Left ventricle myocardium inferior (tissue), 1 donor: ENCODE data around the gene C19orf25. TPM values are rescaled to one million over a fixed set of nuclear protein-coding genes. Genes with fewer than 3 reads are reported as not detected.

Experiments used
- DNase-seq: peaks from one replicate; pipeline ENCODE4 v3.0.0-alpha.2; 2020
- H3K27ac ChIP-seq: fragments of 200-600 bp; replicated peaks from 2 replicates; pipeline ENCODE4 v1.8.0; 2021
- H3K27me3 ChIP-seq: fragments of 200-600 bp; 2 replicates; pipeline ENCODE4 v1.8.0; 2021; ENCODE audit warnings: low read depth
- H3K36me3 ChIP-seq: fragments of 200-600 bp; 2 replicates; pipeline ENCODE4 v1.8.0; 2021
- H3K4me1 ChIP-seq: fragments of 200-600 bp; 2 replicates; pipeline ENCODE4 v1.8.0; 2021
- H3K4me3 ChIP-seq: fragments of 200-600 bp; 2 replicates; pipeline ENCODE4 v1.8.0; 2021; ENCODE audit warnings: mild to moderate bottlenecking, moderate library complexity
- H3K9me3 ChIP-seq: fragments of 200-600 bp; replicated peaks from 2 replicates; pipeline ENCODE4 v1.8.0; 2021
- CTCF ChIP-seq: fragments of 200-600 bp; IDR thresholded peaks from 2 replicates; pipeline ENCODE4 v1.8.0; 2021; ENCODE audit warnings: antibody characterized with exemption, mild to moderate bottlenecking, borderline replicate concordance
- intact Hi-C: fragments of 100-400 bp; cut with micrococcal nuclease; formaldehyde crosslinking; loops from one replicate; pipeline ENCODE4 v1.11.0; 2022
- total RNA-seq: library from RNA; stranded (reverse); fragmentation: NEBNext Ultra II Directional; extraction: Animal tissue kit (Norgen Biotek cat#: 25700); gene quantifications from one replicate; pipeline ENCODE4 v1.2.1, GENCODE V29; 2021
- donor health status: DM: no; HTN: yes; CAD: no; lungs with severe emphysema.

C19orf25 gene
- total RNA-seq, 1 donor from 2014 or later: 16.1 TPM

GRCh38 chr19:1438035-1438932 is 40.7 kb downstream of the C19orf25 start, which contains the start of gene RPS15:
TSS of gene RPS15 (plus strand) at chr19:1438396. CDS start at chr19:1438426, 30 bp downstream.
- Histone ChIP-seq H3K36me3 (peaks cover 62% of the 10 kb centered on the region), H3K27me3 (no peaks in the 10 kb centered on the region), H3K9me3 (no peaks in the 10 kb centered on the region), H3K27ac (peak within 1 kb of the TSS; percentile 85), H3K4me1 (peaks cover 34% of the 10 kb centered on the region), H3K4me3 (peak within 1 kb of the TSS; percentile 79)
- peak; percentile 95 for DNase-seq
- peak; percentile 97 for TF ChIP-seq CTCF
- intact Hi-C loops: no loop called here

- Histone ChIP-seq H3K9me3 (no peaks in the 10 kb centered on the region), H3K4me1 (peaks cover 34% of the 10 kb centered on the region), H3K36me3 (peaks cover 64% of the 10 kb centered on the region), H3K27ac (peak overlapping the region; percentile 85), H3K27me3 (no peaks in the 10 kb centered on the region), H3K4me3 (peak overlapping the region; percentile 79)
- no peak for DNase-seq
- no peak for TF ChIP-seq CTCF
- intact Hi-C loops: no loop called here
Measured at GRCh38 chr19:1437609-1438008, 41.4 kb downstream of the C19orf25 start.

- DNase-seq: no peak
- no peak overlapping the region for H3K4me3 ChIP-seq
- no peaks in the 10 kb centered on the region for H3K27me3 ChIP-seq
- H3K9me3 ChIP-seq: no peaks in the 10 kb centered on the region
- peaks cover 37% of the 10 kb centered on the region for H3K4me1 ChIP-seq
- no peak for TF ChIP-seq CTCF
- intact Hi-C loops: no loop called here
- no peak overlapping the region for H3K27ac ChIP-seq
- H3K36me3 ChIP-seq: peaks cover 64% of the 10 kb centered on the region
Measured at GRCh38 chr19:1435378-1435989, 43.5 kb downstream of the C19orf25 start.

- no peak for TF ChIP-seq CTCF
- H3K36me3 ChIP-seq: peaks cover 64% of the 10 kb centered on the region
- H3K4me3 ChIP-seq: no peak overlapping the region
- no peak for DNase-seq
- H3K9me3 ChIP-seq: no peaks in the 10 kb centered on the region
- H3K27me3 ChIP-seq: no peaks in the 10 kb centered on the region
- H3K4me1 ChIP-seq: peaks cover 34% of the 10 kb centered on the region
- intact Hi-C loops: no loop called here
- no peak overlapping the region for H3K27ac ChIP-seq
Measured at GRCh38 chr19:1434577-1435060, 44.4 kb downstream of the C19orf25 start.

GRCh38 chr19:1434040-1434366 is 45.0 kb downstream of the C19orf25 start:
- no peaks in the 10 kb centered on the region for H3K9me3 ChIP-seq
- intact Hi-C loops: no loop called here
- no peak for TF ChIP-seq CTCF
- H3K36me3 ChIP-seq: peaks cover 67% of the 10 kb centered on the region
- peaks cover 34% of the 10 kb centered on the region for H3K4me1 ChIP-seq
- no peak overlapping the region for H3K4me3 ChIP-seq
- no peak overlapping the region for H3K27ac ChIP-seq
- DNase-seq: no peak
- H3K27me3 ChIP-seq: no peaks in the 10 kb centered on the region
